Activated CD8-positive, alpha-beta memory T cell treated with anti-CD3 and anti-CD28 coated beads, Interleukin-2, amount 50 U/mL, for 1 hour (primary cell): ENCODE data around the gene VPS33B.

Source experiments
- DNase-seq: peaks from one replicate; pipeline ENCODE4 v3.0.0-alpha.2; 2020; ENCODE audit errors: extremely low read depth

The VPS33B gene

GRCh38 chr15:90982135-90982534, 40.3 kb downstream of the VPS33B start:
- DNase-seq = no peak

DNA sequence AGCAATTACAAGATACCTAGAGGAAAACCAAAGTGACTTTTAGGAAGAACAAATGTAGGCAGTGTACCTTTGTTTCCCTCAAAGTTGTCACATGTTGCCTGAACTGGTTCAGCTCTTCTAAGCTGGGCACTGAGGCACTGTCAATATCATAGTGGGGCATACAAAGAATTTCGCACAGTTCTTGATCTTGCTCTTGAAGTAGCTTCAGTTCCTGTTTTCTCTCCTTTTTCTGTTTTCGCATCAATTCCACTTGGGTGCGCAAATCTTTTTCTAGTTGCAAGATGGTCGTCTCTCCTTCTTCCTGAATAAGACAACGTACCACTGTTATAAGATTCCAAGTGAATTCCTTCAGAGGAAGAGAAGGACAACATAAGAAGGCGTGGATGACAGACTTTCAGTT, 40.7 kb downstream of the VPS33B start:
- DNase-seq = no peak

DNA sequence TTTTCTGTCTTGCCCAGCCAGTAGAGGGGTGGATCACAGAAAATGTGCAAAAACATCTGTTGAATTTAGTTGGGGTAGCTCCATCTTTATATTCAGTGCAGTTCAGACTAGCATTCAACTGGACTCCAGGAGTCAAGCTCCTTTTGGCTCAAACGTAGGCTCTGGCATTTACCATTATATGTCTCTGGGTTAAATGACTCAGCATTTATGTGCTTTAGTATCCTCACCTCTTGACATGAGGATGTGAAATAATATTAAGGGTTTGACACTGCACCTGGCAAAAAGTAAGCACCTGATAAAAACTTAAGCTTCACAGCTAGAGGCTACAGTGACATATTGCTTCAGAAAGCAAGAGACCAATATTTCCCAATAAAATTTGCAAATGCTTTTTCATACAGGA, 42.8 kb downstream of the VPS33B start:
- DNase-seq = no peak

GRCh38 chr15:90974216-90974615, 48.2 kb downstream of the VPS33B start:
- no peak for DNase-seq

GRCh38 chr15:90972133-90972532, 50.3 kb downstream of the VPS33B start:
- DNase-seq = no peak

DNA sequence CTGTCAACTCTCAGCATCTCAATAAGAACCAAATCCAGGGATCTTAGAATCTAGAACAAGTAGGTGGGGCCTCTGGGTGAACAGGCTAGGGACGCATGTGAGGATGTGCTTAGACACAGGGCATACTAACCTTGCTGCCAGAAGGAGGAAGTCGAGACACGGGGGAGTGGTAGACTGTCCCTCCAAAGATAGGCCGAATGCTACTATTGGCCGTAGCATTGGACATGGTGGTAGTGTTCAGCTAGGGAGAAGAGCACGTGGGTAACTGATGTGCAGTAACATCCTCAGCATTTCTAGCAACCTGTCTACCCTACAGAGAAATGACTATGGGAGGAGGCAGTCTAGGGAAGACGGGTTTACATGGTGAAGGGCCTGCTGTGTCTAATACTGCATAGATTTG, 52.1 kb downstream of the VPS33B start:
- DNase-seq = no peak

DNA sequence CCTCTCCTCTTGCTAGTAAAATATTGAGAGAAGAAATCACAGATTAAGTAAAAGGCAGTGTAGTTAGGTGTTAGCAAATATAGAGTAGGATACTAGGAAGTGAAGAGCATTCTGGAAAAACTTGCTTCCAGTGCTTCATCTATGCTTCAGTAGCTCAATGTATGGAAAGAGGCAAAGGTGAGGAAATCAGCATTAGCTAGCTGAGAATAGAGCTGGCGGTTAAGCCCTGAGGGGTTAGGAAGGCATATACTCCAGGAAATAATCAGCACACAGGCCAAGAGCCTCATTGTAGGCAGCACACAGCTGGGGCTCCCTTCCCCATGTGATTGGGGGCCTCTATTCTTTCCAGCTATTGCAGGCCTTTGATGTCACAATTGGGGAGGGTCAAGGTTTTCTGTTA, 54.0 kb downstream of the VPS33B start:
- DNase-seq = no peak

GRCh38 chr15:90967206-90967605, 55.2 kb downstream of the VPS33B start:
- DNase-seq = no peak

GRCh38 chr15:90966262-90966661, 56.1 kb downstream of the VPS33B start:
- no peak for DNase-seq

DNA sequence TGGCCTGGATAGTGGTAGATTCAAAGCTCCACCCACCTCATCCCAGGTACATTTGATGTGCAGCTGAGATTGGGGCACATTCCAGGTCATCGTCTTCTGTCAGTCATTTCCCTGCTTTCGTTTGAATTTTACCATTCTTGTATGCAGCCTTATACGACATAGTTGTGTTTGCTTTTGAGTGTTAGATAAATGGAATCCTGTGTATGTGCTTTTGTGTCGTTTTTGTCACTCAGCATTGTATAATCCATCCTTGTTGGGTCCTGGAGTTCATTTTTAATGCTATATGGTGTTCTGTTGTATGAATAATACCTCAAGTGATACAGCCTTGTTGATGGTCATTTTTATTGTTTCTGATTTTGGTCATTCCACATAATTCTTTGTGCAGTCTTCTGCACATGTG, 60.4 kb downstream of the VPS33B start:
- DNase-seq = no peak

GRCh38 chr15:90960298-90961091, 61.9 kb downstream of the VPS33B start:
- no peak for DNase-seq

DNA sequence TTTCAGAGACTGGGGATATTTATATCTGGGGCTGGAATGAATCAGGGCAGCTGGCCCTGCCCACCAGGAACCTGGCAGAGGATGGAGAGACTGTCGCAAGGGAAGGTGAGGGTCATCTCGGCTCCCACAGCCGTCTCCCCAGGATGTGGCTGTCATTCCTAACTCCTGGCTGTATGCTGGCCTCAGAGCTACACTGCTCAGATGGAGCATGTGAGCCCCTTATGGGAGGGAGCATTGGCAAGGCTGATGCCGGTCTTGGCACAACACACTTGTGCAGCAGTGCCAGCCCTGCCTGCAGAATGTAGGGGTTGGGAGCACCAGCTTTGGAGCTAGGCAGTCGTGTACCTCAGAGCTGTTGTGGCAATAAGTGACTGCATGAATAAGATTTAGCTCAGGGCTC, 62.5 kb downstream of the VPS33B start:
- no peak for DNase-seq

DNA sequence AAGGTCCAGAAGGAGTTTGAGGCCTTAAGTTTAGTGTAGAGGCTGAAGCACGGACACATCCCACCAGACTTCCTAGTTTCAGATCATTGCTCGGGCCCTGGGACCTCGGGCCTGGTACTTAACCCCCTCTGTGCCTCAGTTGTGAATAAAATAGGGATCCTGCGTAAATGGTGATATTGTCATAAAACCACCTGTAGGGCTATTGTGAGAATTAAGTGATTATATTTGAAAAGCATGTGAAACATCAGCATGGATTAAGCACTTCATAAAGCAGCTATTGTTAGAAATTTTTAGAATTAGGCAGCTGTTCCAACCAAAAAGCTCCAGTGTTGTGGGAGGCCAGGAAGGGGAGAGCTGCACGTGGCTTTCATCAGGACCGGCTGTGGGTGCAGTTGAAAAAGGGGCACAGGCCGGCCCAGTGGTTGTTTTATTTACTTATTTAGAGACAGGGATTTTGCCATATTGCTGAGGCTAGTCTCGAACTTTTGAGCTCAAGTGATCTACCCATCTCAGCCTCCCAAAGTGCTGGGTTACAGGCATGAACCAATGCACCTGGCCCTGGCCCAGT, 63.3 kb downstream of the VPS33B start:
- DNase-seq = no peak

DNA sequence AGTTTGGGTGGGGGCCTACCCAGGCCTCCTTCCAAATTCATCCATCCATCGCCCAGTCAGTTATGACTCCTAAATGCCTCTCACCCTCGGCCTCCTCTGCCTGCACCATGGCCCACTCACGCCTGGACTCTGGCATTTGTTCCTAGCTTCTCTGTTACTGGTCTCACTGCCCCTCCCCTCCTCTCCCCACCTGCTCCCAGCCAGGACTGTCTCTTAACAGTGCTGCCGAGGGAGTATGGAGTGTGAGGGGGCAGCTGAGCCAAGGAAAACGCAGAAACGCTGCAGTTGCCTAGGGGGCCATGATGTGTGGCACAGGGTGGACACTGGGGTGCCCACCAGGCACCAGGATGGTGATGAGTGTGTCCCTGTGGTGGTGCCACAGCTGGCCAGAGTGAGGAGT, 64.6 kb downstream of the VPS33B start:
- DNase-seq = no peak

- DNase-seq = no peak
These were observed 65.2 kb downstream of the VPS33B start for GRCh38 chr15:90957031-90957790.

DNA sequence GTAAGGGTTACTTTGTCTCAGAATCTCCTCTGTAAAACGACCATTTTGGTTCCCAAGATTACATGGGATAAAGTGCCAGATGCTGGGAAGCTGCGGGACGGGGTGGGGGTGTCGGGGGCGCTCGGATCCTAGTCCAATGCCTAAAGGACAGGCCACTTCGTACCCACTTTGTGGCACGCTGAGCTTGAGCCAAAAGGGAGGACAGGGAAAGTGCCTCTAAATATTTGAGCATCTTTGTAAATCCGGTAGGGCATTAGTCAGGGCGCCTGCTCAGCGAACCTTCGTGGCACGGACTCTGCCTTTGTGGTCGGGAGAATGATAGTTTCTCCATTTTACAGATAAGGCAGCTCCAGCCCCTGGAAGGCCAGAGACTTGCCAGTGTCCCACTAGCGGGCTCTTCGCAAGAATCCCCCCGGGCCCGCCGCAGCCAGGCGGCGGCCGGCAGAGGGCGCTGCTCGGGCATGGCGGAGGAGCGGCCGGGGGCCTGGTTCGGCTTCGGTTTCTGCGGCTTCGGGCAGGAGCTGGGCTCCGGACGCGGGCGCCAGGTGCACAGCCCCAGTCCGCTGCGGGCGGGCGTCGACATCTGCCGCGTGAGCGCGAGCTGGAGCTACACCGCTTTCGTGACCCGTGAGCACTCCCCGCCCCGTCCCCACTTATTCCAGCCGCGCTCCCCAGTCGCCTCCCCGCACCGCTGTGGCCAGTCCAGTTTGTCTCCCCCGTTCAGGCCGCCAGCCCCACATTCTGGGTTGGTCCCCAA, 65.9 kb downstream of the VPS33B start:
- no peak for DNase-seq

DNA sequence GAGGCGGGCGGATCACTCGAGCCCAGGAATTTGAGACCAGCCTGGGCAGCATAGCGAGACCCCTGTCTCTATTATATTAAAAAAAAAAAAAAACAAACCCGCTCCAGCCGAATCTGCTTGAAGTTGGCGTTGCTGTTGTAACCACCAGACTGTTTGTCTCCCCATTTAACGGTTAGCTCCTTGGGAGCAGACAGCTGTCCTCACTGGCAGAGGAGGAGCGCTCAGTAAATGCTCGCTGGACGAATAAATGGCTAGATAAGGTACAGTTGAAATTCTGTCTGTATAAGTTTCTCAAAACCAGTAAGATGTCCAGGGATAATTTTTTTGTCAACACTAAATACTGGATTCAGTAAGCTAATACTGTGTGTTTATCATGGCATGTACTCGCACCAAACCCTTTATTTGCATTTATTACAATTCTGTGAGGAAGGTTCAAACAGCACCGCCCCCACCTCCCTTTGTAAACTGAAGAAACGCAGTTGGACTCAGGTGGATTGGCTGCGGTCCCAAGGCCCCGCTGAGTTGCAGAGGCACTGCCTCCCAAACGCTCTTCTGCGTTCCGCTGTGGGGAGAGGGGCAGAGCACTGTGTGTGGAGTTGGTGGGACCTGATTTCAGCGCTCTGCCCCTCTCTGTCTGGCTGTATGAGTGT, 66.6 kb downstream of the VPS33B start:
- no peak for DNase-seq

DNA sequence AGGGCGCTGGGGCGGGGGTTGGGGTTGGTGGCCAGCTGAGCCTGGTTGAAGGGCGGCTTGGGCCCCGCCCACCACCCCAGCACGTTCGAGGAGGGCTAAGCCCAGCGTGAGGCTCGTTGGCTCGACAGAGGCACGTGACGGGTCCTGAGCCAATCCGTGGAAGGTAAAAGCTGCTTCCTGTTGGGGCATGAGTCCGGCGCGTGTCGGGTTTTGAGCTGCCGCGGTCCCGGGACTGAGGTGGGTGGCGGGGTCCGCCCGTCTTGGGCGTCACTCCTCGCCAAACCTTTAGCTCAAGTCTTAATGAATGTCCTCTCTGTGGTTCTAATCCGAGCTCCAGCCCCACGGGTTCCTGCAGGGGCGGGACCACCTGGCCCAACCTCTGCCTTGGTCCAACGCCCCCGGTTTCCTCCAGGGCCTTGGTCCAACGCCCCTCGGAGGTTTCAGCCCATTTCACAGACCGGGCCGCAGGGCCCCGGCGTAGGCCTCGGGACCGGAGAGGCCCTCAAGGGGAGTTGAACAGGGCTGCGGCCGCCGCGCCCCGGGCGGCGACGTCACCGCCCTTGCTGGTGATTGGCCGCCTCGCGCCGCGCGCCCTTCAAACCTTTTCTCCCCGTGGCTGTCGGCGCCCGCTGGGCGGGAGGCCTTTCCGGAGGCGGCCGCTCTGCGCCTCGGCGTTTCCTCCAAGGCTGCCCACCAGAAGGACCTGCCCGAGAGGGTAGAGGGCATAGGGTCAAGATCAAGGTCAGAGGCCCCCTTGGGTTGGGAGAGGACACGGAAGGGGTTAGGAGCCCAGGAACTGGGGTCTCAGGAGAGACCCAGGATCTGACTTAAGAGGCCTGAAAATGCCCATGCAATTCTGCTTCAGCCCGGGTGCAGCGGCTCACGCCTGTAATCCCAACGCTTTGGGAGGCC, 67.4 kb downstream of the VPS33B start, which contains the start of gene RCCD1:
TSS of gene RCCD1 (plus strand) at position 173 of the 912 bp plus-strand sequence. CDS start 1,851 bp downstream, outside the sequence.
- DNase-seq = peak; percentile 48

GRCh38 chr15:90953947-90954711, 68.3 kb downstream of the VPS33B start:
- DNase-seq = no peak
